GM23338 (cell line): ENCODE measurements around the gene HOXD8. TPM values are rescaled to one million over a fixed set of nuclear protein-coding genes. Genes with fewer than 3 reads are reported as not detected.

ENCODE experiments used
- ATAC-seq: fragments of 200-7000 bp; cut with Tn5 transposase; 3 replicates; pipeline ENCODE4 v1.9.1; 2020
- DNase-seq: peaks from one replicate; pipeline ENCODE4 v3.0.0-alpha.2; 2015; ENCODE audit warnings: low spot score
- H2AFZ ChIP-seq: fragments of 200-600 bp; sonication (generic); 2 replicates; pipeline ENCODE4 v1.8.0; 2016; ENCODE audit warnings: antibody characterized with exemption, mild to moderate bottlenecking, moderate library complexity
- H3F3A ChIP-seq: fragments of 200-600 bp; sonication (generic); replicated peaks from 2 replicates; pipeline ENCODE4 v1.8.0; 2017; ENCODE audit warnings: antibody characterized with exemption, mixed run types, low read depth
- H3K27ac ChIP-seq: fragments of 200-600 bp; sonication (generic); 2 replicates; pipeline ENCODE4 v1.6.1; 2016; ENCODE audit warnings: low read depth
- H3K27me3 ChIP-seq: fragments of 200-600 bp; sonication (generic); 2 replicates; pipeline ENCODE4 v1.8.0; 2016; ENCODE audit warnings: mild to moderate bottlenecking, mixed run types, moderate library complexity; ENCODE audit not compliant: insufficient read depth
- H3K36me3 ChIP-seq: fragments of 200-600 bp; sonication (generic); 2 replicates; pipeline ENCODE4 v1.8.0; 2016; ENCODE audit warnings: mild to moderate bottlenecking; ENCODE audit not compliant: insufficient read depth
- H3K4me1 ChIP-seq: fragments of 200-600 bp; sonication (generic); 2 replicates; pipeline ENCODE4 v1.8.0; 2016; ENCODE audit warnings: mild to moderate bottlenecking, moderate library complexity; ENCODE audit not compliant: insufficient read depth
- H3K4me2 ChIP-seq: fragments of 200-600 bp; sonication (generic); 2 replicates; pipeline ENCODE4 v1.7.1; 2017; ENCODE audit warnings: mixed run types
- H3K4me3 ChIP-seq: fragments of 200-600 bp; sonication (generic); 2 replicates; pipeline ENCODE4 v1.6.1; 2016; ENCODE audit warnings: mixed run types
- H3K79me2 ChIP-seq: fragments of 200-600 bp; sonication (generic); replicated peaks from 2 replicates; pipeline ENCODE4 v1.8.0; 2017; ENCODE audit warnings: mild to moderate bottlenecking; ENCODE audit not compliant: insufficient read depth
- H3K9me2 ChIP-seq: fragments of 200-600 bp; sonication (generic); 2 replicates; pipeline ENCODE4 v1.8.0; 2017; ENCODE audit not compliant: insufficient read depth
- H4K20me1 ChIP-seq: fragments of 200-600 bp; sonication (generic); replicated peaks from 2 replicates; pipeline ENCODE4 v1.8.0; 2017; ENCODE audit warnings: mild to moderate bottlenecking; ENCODE audit not compliant: insufficient read depth
- H3K27ac Mint-ChIP-seq: 2 replicates; pipeline ENCODE4 v1.8.0; 2020; ENCODE audit warnings: inconsistent platforms, mild to moderate bottlenecking, moderate library complexity, mixed read lengths
- H3K27me3 Mint-ChIP-seq: 3 replicates; pipeline ENCODE4 v1.8.0; 2022; ENCODE audit warnings: low read depth, mild to moderate bottlenecking, moderate library complexity, mixed read lengths, inconsistent platforms; ENCODE audit not compliant: insufficient read depth, poor library complexity
- H3K36me3 Mint-ChIP-seq: 3 replicates; pipeline ENCODE4 v1.8.0; 2021; ENCODE audit warnings: low read depth, mild to moderate bottlenecking, inconsistent platforms, moderate library complexity, mixed read lengths
- H3K4me1 Mint-ChIP-seq: 3 replicates; pipeline ENCODE4 v1.8.0; 2020; ENCODE audit warnings: mild to moderate bottlenecking, inconsistent platforms, mixed read lengths
- H3K4me3 Mint-ChIP-seq: 3 replicates; pipeline ENCODE4 v1.8.0; 2021; ENCODE audit warnings: moderate library complexity, mild to moderate bottlenecking, inconsistent platforms, mixed read lengths
- H3K9me3 Mint-ChIP-seq: 3 replicates; pipeline ENCODE4 v1.8.0; 2020; ENCODE audit warnings: moderate library complexity, mild to moderate bottlenecking, inconsistent platforms, mixed read lengths
- CREB1 ChIP-seq: fragments of 250-450 bp; sonication (Bioruptor Pico); IDR thresholded peaks from 2 replicates; pipeline ENCODE4 v1.5.0; 2020; ENCODE audit warnings: low read depth, mild to moderate bottlenecking, moderate library complexity
- ETS1 ChIP-seq: IDR thresholded peaks from 2 replicates; pipeline ENCODE4 v1.6.1; 2016; ENCODE audit warnings: antibody characterized with exemption
- EZH2 ChIP-seq: fragments of 200-600 bp; sonication (generic); IDR thresholded peaks from one replicate; pipeline ENCODE4 v1.8.0; 2017; ENCODE audit warnings: antibody characterized with exemption, mild to moderate bottlenecking, low read depth; ENCODE audit not compliant: unreplicated experiment
- NANOG ChIP-seq: IDR thresholded peaks from 2 replicates; pipeline ENCODE4 v1.6.1; 2016; ENCODE audit warnings: antibody characterized with exemption, borderline replicate concordance
- REST ChIP-seq: IDR thresholded peaks from one replicate; pipeline ENCODE4 v1.6.1; 2018; ENCODE audit warnings: antibody characterized with exemption; ENCODE audit not compliant: unreplicated experiment
- STAT1 ChIP-seq: IDR thresholded peaks from one replicate; pipeline ENCODE4 v1.6.1; 2016; ENCODE audit warnings: antibody characterized with exemption; ENCODE audit not compliant: unreplicated experiment
- polyA plus RNA-seq: library from polyadenylated mRNA; unstranded; fragments of >200 nt; fragmentation: Nextera tagmentation; extraction: Ambion mirVana; gene quantifications from 2 replicates; pipeline ENCODE4 v1.2.1, GENCODE V29; 2016
- total RNA-seq: library from RNA; depleted of rRNA; stranded (reverse); fragments of >200 nt; shearing (Covaris generic); gene quantifications from 2 replicates; pipeline ENCODE4 v1.2.3, GENCODE V29; 2014
- TF ChIP-seq, protein P1 (sequence below), 2 experiments: fragments of 200-600 bp in 1 of 2; sonication (generic) in 1 of 2; conservative IDR thresholded peaks; 2 replicates each; pipeline versions ENCODE4 v1.5.1 to v1.6.1; 2016 to 2017; ENCODE audit warnings: antibody characterized with exemption in 2 of 2, low read depth in 2 of 2, mild to moderate bottlenecking in 2 of 2, moderate library complexity in 1 of 2

Gene HOXD8
- total and polyA plus RNA-seq, 2 experiments from 2014 or later = not detected

DNA sequence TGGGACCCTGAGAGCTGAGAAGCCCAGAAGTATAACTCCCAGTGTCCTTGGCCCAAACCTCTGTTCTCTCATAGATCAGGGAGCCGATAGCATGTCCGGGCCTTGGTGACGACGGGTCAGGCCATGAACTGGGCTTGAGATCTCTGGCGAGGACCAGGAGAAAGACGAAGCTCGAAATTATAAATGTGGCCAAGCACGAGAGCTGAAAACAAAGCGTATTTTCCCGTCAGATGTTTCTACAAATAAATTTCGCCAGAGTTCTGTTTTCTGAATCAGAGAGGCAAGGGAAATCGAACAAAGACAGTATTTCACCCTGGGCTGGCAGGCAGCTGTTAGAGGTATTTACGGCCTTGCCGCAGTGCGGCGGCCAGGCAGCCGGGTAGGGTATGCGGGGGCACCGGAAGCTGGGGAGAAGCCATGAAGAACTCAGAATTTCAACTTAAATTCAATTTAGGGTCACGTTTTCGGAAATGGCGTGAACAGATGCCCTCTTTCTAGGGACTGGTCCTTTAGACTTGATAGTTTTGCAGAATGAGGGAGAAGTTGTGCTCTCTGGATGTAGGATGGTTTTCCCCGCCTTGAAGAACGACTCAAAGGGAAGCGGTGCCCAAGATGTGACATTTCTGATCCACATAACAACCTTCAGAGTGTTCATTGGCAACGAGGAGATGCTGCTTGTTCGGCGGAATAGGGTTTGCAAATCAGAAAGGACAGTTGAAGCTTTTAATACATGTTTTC is 9.6 kb downstream of the HOXD8 start:
- H3K36me3 Mint-ChIP-seq = no peaks in the 10 kb centered on the region; the same call in 2 of the 3 replicates
- no peak overlapping the region for H3K27ac ChIP-seq
- H3K4me3 Mint-ChIP-seq = peak overlapping the region; percentile 32; the same call in 2 of the 3 replicates
- no peak overlapping the region for H3K27ac Mint-ChIP-seq
- peaks cover 39% of the 10 kb centered on the region for H3F3A ChIP-seq
- H3K4me2 ChIP-seq = peak overlapping the region; percentile 21; the same call in 1 of the 2 replicates
- H3K9me2 ChIP-seq = no peaks in the 10 kb centered on the region
- peaks cover 100% of the 10 kb centered on the region for H3K27me3 ChIP-seq
- H4K20me1 ChIP-seq = peaks cover 47% of the 10 kb centered on the region
- TF ChIP-seq EZH2 (peak; percentile 82), NANOG (no peak), STAT1 (no peak)
- H3K4me1 ChIP-seq = peaks cover 35% of the 10 kb centered on the region
- H3K4me1 Mint-ChIP-seq = peaks cover 22% of the 10 kb centered on the region
- H2AFZ ChIP-seq = no peak overlapping the region
- ATAC-seq = no peak
- peaks cover 98% of the 10 kb centered on the region for H3K27me3 Mint-ChIP-seq
- H3K4me3 ChIP-seq = no peak overlapping the region
- H3K36me3 ChIP-seq = no peaks in the 10 kb centered on the region
- H3K9me3 Mint-ChIP-seq = peaks cover 3% of the 10 kb centered on the region; the same call in 1 of the 3 replicates
- no peaks in the 10 kb centered on the region for H3K79me2 ChIP-seq
- DNase-seq = no peak

GRCh38 chr2:176139661-176140512 is 10.4 kb downstream of the HOXD8 start:
- Histone ChIP-seq H3K36me3 (no peaks in the 10 kb centered on the region), H3K4me1 (peaks cover 27% of the 10 kb centered on the region), H3F3A (peaks cover 31% of the 10 kb centered on the region), H3K27ac (no peak overlapping the region), H3K27me3 (peaks cover 100% of the 10 kb centered on the region), H2AFZ (peak overlapping the region; percentile 97; the same call in 1 of the 2 replicates), H3K4me3 (peak overlapping the region; percentile 64), H3K79me2 (no peaks in the 10 kb centered on the region), H4K20me1 (peaks cover 40% of the 10 kb centered on the region), H3K9me2 (no peaks in the 10 kb centered on the region), H3K4me2 (peak overlapping the region; percentile 81)
- Mint-ChIP-seq H3K9me3 (peaks cover 3% of the 10 kb centered on the region; the same call in 1 of the 3 replicates), H3K36me3 (no peaks in the 10 kb centered on the region; the same call in 2 of the 3 replicates), H3K27me3 (peaks cover 98% of the 10 kb centered on the region), H3K4me1 (peaks cover 22% of the 10 kb centered on the region), H3K4me3 (peak overlapping the region; percentile 62), H3K27ac (no peak overlapping the region)
- TF ChIP-seq EZH2 (peak; percentile 73), STAT1 (no peak)
- DNase-seq = no peak
- peak; percentile 10; the same call in 2 of the 3 replicates for ATAC-seq

DNA sequence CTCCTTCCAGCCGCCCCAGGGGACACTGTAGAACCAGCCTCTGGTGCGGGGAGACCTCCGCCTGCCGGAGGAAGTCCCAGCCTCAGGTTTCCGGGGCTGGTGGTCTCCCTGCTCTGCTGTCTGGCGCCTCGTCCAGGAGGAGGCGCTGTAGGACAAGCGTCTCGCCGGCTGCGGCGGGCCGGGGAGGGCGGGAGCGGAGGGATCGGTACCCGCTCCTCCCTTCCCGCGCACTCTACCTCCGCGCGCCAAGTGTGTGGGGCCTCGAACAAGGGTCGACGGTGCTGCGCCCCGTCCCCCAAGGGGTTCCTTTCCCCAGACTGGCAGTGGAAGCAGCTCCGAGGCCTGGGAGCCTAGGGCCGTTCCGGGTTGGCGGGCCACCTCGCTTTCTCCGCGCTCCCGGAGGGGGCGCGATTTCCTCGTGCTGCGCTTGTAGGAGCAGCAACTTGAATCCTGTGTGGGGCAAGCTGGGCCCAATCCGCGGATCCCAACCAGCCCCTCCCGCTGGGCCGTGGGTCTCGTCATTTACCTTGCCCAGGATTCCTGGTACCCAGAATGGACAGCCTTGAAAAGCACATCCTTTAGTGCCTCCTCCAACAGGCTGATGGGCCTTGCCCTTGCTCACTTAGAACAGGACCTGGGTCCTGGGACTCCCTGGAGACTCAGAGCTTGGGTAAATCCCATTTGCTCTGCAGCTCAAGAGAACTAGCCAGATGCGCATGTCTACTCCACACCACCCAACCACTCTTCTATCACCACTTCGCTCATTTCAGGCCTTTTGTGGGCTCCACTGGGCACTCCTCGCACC is 11.2 kb downstream of the HOXD8 start:
- H4K20me1 ChIP-seq = peaks cover 32% of the 10 kb centered on the region
- DNase-seq (peak; percentile 87), ATAC-seq (peak; percentile 81)
- H2AFZ ChIP-seq = peak overlapping the region; percentile 97
- H3K4me2 ChIP-seq = peak overlapping the region; percentile 81
- H3F3A ChIP-seq = peaks cover 31% of the 10 kb centered on the region
- peaks cover 19% of the 10 kb centered on the region for H3K4me1 ChIP-seq
- Mint-ChIP-seq H3K4me3 (peak overlapping the region; percentile 62), H3K27ac (no peak overlapping the region), H3K9me3 (peaks cover 3% of the 10 kb centered on the region; the same call in 1 of the 3 replicates), H3K36me3 (no peaks in the 10 kb centered on the region; the same call in 2 of the 3 replicates), H3K27me3 (peaks cover 98% of the 10 kb centered on the region), H3K4me1 (peaks cover 14% of the 10 kb centered on the region)
- no peak overlapping the region for H3K27ac ChIP-seq
- H3K79me2 ChIP-seq = no peaks in the 10 kb centered on the region
- no peaks in the 10 kb centered on the region for H3K36me3 ChIP-seq
- H3K27me3 ChIP-seq = peaks cover 100% of the 10 kb centered on the region
- no peaks in the 10 kb centered on the region for H3K9me2 ChIP-seq
- peak overlapping the region; percentile 64 for H3K4me3 ChIP-seq
- TF ChIP-seq REST (no peak), STAT1 (no peak), NANOG (no peak; the same call in 1 of the 2 replicates), CREB1 (no peak), EZH2 (peak; percentile 25), ETS1 (peak; percentile 62; the same call in 1 of the 2 replicates)
- TF ChIP-seq, protein P1, sequence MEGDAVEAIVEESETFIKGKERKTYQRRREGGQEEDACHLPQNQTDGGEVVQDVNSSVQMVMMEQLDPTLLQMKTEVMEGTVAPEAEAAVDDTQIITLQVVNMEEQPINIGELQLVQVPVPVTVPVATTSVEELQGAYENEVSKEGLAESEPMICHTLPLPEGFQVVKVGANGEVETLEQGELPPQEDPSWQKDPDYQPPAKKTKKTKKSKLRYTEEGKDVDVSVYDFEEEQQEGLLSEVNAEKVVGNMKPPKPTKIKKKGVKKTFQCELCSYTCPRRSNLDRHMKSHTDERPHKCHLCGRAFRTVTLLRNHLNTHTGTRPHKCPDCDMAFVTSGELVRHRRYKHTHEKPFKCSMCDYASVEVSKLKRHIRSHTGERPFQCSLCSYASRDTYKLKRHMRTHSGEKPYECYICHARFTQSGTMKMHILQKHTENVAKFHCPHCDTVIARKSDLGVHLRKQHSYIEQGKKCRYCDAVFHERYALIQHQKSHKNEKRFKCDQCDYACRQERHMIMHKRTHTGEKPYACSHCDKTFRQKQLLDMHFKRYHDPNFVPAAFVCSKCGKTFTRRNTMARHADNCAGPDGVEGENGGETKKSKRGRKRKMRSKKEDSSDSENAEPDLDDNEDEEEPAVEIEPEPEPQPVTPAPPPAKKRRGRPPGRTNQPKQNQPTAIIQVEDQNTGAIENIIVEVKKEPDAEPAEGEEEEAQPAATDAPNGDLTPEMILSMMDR (conservative IDR thresholded peaks at IDR 0.05; ENCODE audit: low read depth in 2 of 2) = peak; percentile 75 to 93
